Measurements from ENCODE around the gene CLIC6.
A peak's percentile ranks its signal among the peaks of the same experiment; 100 is the strongest.
"Not testable (repeated sequence)": the region's sequence is repeated elsewhere in the genome, so short reads cannot be mapped to it uniquely, and the experiment has no call there.

CLIC6 gene

GRCh38 chr21:34692458-34693020 is 23.7 kb downstream of the CLIC6 start:
- no peak for DNase-seq

DNA sequence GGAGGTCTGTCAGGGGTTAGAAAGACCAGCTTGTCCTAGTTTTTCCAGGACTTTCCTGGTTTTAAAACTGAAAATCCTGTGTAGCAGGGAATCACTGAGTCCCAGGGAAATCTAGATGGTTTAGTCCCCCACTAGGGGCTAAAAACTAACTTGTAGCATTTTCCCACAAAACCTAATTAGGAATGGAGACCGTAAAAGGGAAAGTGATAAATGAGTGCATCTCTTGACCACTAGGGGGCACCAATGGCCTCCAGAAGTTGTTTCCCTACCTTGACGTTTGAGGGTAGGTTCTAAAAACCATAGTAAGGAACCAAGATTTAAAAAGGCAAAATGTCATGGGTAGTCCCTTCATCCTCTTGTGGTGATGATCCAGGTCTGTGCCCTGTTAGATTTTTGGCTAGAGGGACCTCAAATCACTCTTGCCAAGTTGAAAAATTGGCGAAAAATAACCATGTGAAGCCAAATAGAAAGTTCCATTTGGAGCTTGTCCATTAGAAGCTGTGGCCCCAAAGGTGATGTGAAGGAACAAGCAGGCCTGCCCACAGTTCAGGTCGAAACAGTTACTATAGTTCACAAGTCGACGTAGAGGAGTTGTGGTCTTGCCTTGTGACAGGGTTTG is 24.5 kb downstream of the CLIC6 start:
- DNase-seq = peak in 13 of 56 donors; percentile 3 to 56 (median 9)

DNA sequence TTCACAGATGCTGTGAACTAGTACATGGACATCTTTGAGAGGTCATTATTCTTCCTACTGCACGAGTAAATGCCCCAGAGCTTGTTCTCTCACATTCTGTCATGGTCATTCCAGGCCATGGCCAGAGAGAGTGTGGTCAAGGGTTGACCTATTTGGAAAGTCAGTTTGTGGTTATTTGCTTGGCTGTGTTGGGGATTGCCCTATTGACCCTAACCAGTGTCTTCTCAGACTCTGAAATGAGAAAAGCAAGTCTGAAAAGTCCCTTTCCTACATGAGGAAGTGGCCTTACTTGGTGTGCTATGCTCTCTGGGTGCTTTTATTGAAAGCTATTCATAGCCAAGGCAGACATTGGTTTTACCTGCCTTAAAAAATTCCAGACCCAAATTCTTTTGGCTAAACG is 26.6 kb downstream of the CLIC6 start:
- no peak for DNase-seq

GRCh38 chr21:34696121-34696520 is 27.3 kb downstream of the CLIC6 start:
- no peak for DNase-seq

DNA sequence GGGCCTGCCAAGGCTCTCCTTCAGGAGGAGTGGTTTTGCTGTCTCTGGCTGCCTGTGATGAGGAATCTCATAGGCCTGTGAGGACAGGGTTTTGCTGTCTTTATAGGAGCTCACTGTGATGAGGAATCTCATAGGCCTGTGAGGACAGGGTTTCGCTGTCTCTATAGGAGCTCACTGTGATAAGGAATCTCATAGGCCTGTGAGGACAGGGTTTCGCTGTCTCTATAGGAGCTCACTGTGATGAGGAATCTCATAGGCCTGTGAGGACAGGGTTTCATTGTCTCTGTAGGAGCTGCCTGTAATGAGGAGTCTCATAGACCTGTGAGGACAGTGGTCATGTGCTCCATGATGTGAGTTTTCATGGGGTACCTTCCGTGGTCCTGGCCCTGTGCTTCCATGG is 29.0 kb downstream of the CLIC6 start:
- no peak for DNase-seq

- no peak for DNase-seq
These were observed 29.6 kb downstream of the CLIC6 start for GRCh38 chr21:34698270-34699015.

GRCh38 chr21:34700605-34701004 is 31.8 kb downstream of the CLIC6 start:
- no peak for DNase-seq

DNA sequence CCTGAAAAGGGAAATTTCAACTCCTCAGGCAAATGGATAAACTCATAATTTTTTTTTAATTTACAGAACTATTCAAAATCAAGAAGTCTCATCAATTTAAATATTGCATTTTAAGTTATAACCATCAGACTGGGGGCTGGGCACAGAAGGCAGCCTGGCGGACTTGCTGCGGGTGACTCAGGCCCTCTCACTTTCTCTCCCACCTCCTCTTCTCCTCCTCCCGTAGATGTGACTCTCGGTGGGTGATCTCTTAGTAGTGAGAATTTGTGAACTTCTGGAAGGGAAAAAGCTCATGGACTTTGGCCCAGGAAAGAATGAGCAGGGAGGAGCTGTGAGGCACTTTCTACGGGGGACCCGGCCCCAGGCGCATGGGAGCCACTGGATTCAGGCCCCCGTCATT is 32.9 kb downstream of the CLIC6 start:
- no peak for DNase-seq

DNA sequence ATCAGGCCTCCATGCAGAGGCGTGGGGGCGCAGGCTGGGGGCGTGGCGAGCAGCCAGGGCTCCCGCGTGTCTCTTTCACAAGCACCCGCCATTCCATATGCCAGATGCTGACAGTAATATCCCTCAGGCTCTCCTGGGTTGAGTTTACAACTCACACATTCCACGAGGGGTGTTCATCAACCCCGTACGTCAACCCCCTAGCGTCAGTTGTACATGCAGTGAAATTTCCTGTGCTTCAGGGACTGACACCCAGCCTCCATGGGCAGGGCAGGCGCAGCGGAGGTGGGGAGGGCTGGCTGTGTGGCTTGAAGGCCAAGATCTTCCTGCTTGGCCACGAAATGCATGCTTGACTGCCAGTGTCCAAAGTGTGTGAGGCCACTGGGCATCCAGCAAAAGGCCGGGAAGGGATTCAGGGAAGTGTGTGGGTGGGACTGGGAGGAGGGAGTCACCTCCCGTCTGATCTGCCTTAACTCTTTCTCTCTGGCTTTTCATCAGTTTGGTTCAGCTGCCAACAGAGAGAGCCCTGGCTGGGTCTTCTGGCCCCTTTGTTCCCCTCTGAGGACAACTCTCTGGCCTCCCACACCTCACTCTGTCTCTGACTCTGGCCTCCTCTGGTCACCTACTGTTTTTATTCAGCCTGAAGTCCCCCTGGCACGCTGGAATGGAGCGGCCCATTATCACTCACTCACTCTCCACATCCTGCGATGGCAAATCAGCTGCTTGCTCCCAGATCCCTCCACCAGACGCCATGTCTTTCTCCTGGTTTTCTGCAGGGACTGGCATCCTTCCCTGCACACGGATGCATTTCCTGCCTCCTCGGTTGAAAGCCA is 33.8 kb downstream of the CLIC6 start:
- DNase-seq = peak in 3 of 56 donors; percentile 5 to 8 (median 7)

GRCh38 chr21:34703571-34703970 is 34.8 kb downstream of the CLIC6 start:
- no peak for DNase-seq

GRCh38 chr21:34704119-34704518 is 35.3 kb downstream of the CLIC6 start:
- DNase-seq = peak in 6 of 56 donors; percentile 2 to 26 (median 6)

GRCh38 chr21:34705011-34705410 is 36.2 kb downstream of the CLIC6 start:
- DNase-seq = no peak

GRCh38 chr21:34706337-34706736 is 37.5 kb downstream of the CLIC6 start:
- no peak for DNase-seq

DNA sequence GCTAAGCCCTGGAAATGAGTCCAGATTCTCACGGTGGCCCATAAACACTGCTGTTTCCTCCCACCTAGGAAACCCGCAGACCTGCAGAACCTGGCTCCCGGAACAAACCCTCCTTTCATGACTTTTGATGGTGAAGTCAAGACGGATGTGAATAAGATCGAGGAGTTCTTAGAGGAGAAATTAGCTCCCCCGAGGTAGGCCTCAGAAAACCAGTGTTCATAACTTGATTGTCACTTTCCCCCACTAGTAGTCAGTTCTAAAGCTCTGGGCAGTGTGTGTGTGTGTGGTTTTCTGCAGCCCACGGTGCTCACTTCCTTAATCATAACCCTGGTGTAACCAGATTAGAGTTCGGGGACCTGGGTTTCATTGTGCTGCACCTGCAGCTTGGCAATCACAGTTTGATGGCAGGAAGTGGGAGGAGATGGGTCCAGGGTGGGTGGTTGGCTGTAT is 39.1 kb downstream of the CLIC6 start:
- no peak for DNase-seq

GRCh38 chr21:34713621-34714020 is 44.8 kb downstream of the CLIC6 start:
- no peak for DNase-seq

- DNase-seq = peak in 10 of 56 donors; percentile 1 to 23 (median 10)
These were observed 46.7 kb downstream of the CLIC6 start for GRCh38 chr21:34715518-34715917.

DNA sequence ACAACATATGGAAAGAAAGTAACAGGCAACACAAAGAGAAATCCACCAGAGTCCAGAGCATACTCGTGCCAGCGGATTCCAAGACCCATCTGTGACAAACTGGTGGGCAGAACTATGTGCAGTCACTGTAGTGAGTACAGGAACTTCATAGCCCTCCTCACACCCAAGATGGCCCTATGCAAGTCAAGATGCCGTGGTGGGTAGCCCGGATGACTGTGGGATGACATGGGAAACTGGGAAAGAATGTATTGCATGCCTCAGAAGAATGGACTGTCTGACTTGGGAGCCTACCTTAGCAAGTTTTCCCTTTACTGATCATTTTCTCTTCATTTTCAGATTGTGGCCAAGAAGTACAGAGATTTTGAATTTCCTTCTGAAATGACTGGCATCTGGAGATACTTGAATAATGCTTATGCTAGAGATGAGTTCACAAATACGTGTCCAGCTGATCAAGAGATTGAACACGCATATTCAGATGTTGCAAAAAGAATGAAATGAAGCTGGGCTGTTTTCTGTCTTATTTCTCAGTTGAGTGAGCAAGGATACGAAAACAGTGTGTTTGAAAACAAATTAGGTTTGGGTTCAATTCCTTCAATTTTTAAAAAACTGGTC is 47.3 kb downstream of the CLIC6 start:
- DNase-seq = no peak

- DNase-seq = not testable (repeated sequence)
These were observed 49.7 kb downstream of the CLIC6 start for GRCh38 chr21:34718529-34718928.

GRCh38 chr21:34722684-34723300 is 54.0 kb downstream of the CLIC6 start:
- no peak for DNase-seq

GRCh38 chr21:34724131-34724856 is 55.5 kb downstream of the CLIC6 start:
- no peak for DNase-seq
